ENCODE measurements around the gene MAP1LC3A. TPM values are rescaled to one million over a fixed set of nuclear protein-coding genes. Genes with fewer than 3 reads are reported as not detected.

MAP1LC3A gene
- total RNA-seq, 2 donors from 2014 or later: 76.7 to 85.7 TPM

- ATAC-seq (no peak), DNase-seq (no peak)
- intact Hi-C loops (cut with DNase I): no loop called here
Measured at GRCh38 chr20:34543463-34544056, 15.0 kb upstream of the MAP1LC3A start.

GRCh38 chr20:34544109-34544796, 14.3 kb upstream of the MAP1LC3A start:
- no peak for DNase-seq
- intact Hi-C loops (cut with DNase I): no loop called here
- peak; percentile 70 to 77 for ATAC-seq

- DNase-seq (no peak), ATAC-seq (no peak)
- intact Hi-C loops (cut with DNase I): no loop called here
Measured at GRCh38 chr20:34546751-34547181, 11.8 kb upstream of the MAP1LC3A start.

- intact Hi-C loops (cut with DNase I): no loop called here
- DNase-seq: no peak
- ATAC-seq: no peak
Measured at GRCh38 chr20:34547844-34548613, 10.5 kb upstream of the MAP1LC3A start.

GRCh38 chr20:34549291-34549928, 9.1 kb upstream of the MAP1LC3A start:
- DNase-seq (no peak), ATAC-seq (peak in 1 of 2 donors; percentile 20)
- intact Hi-C loops (cut with DNase I): no loop called here

- intact Hi-C loops (cut with DNase I): no loop called here
- DNase-seq: no peak
- no peak for ATAC-seq
Measured at GRCh38 chr20:34549929-34550305, 8.6 kb upstream of the MAP1LC3A start.

GRCh38 chr20:34552569-34552968, 5.9 kb upstream of the MAP1LC3A start:
- intact Hi-C loops (cut with DNase I): no loop called here

GRCh38 chr20:34553366-34553867, 5.1 kb upstream of the MAP1LC3A start:
- intact Hi-C loops (cut with DNase I): no loop called here
- peak in 1 of 2 donors; percentile 18 for ATAC-seq
- no peak for DNase-seq

More at GRCh38 chr20:34552569-34552968, 5.9 kb upstream of the MAP1LC3A start:
- no peak for ATAC-seq
- DNase-seq: no peak

- ATAC-seq (no peak), DNase-seq (no peak)
- intact Hi-C loops (cut with DNase I): no loop called here
Measured at GRCh38 chr20:34557936-34558319, 590 bp upstream of the MAP1LC3A start.

GRCh38 chr20:34559311-34560140, 1.0 kb downstream of the MAP1LC3A start:
- peak; percentile 1 to 4 for ATAC-seq
- peak; percentile 42 for DNase-seq
- intact Hi-C loops (cut with DNase I): no loop called here

GRCh38 chr20:34560141-34560523, 1.6 kb downstream of the MAP1LC3A start:
- ATAC-seq (no peak), DNase-seq (no peak)
- intact Hi-C loops (cut with DNase I): no loop called here

GRCh38 chr20:34560614-34561013, 2.1 kb downstream of the MAP1LC3A start:
- no peak for DNase-seq
- no peak for ATAC-seq
- intact Hi-C loops (cut with DNase I): no loop called here

- ATAC-seq: no peak
- no peak for DNase-seq
- intact Hi-C loops (cut with DNase I): no loop called here
Measured at GRCh38 chr20:34561661-34562060, 3.1 kb downstream of the MAP1LC3A start.

GRCh38 chr20:34562641-34563040, 4.1 kb downstream of the MAP1LC3A start:
- ATAC-seq: no peak
- intact Hi-C loops (cut with DNase I): no loop called here
- no peak for DNase-seq

- intact Hi-C loops (cut with DNase I): no loop called here
- DNase-seq: no peak
- ATAC-seq: peak in 1 of 2 donors; percentile 45
Measured at GRCh38 chr20:34564833-34565232, 6.3 kb downstream of the MAP1LC3A start.

- DNase-seq: no peak
- no peak for ATAC-seq
- intact Hi-C loops (cut with DNase I): no loop called here
Measured at GRCh38 chr20:34566978-34567891, 8.7 kb downstream of the MAP1LC3A start.

- ATAC-seq (no peak), DNase-seq (no peak)
- intact Hi-C loops (cut with DNase I): no loop called here
Measured at GRCh38 chr20:34567892-34568865, 9.7 kb downstream of the MAP1LC3A start.

Data from left cardiac atrium (tissue), 4 donors.